HG02938 (cell line): ENCODE data around the gene KRT82.

ENCODE experiments used
- ATAC-seq: cut with Tn5 transposase; IDR thresholded peaks from one replicate; pipeline ENCODE4 v1.9.1; 2021; ENCODE audit warnings: mild to moderate bottlenecking, moderate library complexity; ENCODE audit not compliant: unreplicated experiment

KRT82 gene

GRCh38 chr12:52363111-52363679 lies 42.9 kb downstream of the KRT82 start:
- ATAC-seq = no peak

DNA sequence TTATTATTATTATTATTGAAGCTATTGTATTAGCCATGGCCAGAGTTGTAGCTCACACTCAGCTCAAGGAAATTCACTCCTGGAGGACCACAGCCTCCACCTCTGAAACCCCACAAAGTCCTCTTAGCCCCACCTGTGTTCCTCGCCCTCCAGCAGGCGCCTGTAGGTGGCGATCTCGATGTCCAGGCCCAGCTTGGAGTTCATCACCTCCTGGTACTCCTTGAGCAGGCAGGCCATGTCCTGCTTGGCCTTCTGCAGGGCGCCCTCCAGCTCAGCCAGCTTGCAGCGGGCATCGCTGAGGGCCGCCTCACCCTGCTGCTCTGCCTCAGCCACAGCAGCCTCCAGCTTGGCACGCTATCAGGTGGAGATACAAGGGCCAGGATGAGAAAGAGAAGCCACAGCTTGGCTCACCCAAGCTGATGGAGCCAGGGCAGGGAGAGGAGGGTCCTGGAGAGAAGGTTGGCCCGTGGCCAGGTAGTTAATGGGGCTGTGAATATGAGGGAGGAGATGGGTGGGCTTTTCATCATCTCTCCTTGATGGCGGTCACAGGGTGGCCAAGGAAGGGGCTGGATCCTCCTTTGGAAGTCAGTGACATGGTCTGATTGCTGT lies 43.9 kb downstream of the KRT82 start:
- ATAC-seq = no peak

- no peak for ATAC-seq
These were observed 44.6 kb downstream of the KRT82 start for GRCh38 chr12:52361553-52361952.

DNA sequence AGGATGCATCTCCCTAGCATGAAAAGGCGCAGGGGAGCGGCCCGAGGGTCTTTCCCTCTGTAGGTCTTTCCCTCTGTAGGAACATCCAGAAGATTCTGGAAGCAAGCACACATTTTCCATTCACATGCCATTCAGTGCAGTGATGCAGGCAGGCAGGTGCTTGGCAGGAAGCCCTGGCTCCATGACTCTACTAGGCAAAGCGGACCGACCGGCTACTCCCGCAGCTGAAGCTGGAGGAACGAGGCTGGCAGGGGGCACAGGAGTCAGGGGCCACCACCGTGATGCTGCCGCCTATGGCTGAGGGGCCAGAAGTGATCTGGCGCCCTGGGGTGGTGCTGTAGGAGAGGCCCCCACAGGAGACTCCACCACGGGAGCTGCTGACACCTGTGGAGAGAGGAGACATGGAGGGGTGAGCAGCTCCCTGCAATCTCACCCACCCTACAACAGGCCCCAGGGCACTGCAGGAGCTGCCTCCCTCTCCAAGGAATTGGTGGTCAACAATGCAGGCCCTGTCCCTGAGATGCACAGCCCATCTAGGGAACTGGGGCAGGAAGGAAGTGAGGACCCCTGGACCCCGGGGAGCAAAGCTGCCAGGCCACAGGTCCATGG lies 45.4 kb downstream of the KRT82 start:
- ATAC-seq = no peak

- ATAC-seq = no peak
These were observed 46.0 kb downstream of the KRT82 start for GRCh38 chr12:52360106-52360662.

DNA sequence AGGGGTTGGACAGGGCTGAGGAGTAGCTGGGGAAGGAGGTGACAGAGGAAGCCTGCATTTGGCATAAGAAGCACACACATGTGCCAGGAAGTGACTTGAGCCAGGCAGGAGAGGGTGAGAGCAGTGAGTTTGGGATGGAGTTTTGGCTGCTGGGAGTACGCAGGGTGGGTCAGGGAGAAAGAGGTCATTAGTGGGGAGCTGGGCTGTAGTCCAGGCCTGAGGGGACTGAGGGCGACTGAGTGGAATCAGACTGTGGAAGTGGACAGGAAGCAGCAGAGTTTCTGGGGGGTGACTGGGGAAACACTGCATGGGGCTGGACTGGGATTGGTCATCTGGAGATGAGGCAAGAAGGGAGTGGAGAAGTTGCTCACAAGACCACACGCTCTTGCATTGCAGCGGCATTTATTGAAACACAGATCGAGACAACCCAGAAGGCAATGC lies 46.5 kb downstream of the KRT82 start:
- no peak for ATAC-seq

GRCh38 chr12:52358575-52359350 lies 47.4 kb downstream of the KRT82 start:
- peak; percentile 96 for ATAC-seq

DNA sequence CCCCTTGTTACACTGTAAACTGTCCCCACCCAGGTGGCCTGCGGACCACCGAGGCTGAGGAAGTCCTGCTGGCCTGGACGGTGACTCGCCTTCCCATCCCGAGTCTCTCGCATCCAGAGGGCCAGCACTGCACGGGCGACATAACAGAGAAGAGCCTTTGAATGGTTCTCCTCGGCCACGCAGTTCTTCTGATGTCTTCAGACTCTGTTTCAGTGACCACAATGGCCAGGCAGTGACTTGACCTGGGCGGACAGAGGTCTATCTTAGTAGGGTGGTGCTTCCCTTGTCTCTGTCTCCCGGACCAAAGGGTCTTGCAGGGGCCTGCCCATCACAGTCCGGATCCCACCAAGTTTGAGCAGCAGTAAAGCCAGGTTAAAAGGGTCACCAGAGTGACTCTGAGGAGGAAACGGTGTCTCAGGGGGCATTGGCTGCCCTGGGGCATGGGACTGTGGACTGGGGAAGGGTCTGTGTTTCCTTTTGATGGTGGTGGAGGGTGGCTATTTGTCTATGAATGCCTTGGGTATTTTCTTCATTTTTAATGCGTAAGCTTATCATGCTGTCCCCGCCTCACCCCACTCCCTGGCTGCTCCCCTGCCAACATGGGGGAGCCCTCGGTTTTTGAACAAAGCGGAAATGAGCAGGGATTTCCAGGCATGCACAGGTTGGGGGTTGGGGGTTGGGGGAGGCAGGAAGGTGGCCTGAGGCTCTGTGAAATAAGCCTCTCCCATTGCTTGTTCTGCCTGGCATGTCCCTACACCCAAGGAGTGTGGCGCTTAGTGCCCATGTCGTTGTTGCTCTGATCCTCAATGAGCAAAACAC lies 49.2 kb downstream of the KRT82 start:
- no peak for ATAC-seq

GRCh38 chr12:52356031-52356761 lies 49.9 kb downstream of the KRT82 start:
- ATAC-seq = no peak

DNA sequence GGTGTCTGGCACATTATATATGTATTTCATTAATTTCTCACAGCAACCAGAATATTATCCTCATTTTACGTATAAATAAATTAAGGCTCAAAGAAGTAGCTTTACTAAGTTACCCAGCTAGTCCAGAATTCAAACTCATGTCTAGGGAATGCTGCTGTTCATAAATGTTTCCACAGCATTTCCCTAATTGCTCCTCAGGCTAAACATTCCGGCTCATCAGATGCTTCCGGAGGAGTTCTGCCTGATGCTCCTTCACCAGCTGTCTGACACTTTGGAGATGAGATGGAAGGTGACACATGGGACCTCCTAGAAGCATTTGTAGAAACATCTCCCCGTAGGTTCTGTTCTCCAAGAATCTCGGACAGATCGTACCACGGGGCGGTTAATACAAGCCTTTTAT lies 51.0 kb downstream of the KRT82 start:
- no peak for ATAC-seq

GRCh38 chr12:52354200-52354599 lies 51.9 kb downstream of the KRT82 start:
- no peak for ATAC-seq

- ATAC-seq = no peak
These were observed 52.4 kb downstream of the KRT82 start for GRCh38 chr12:52353766-52354165.

DNA sequence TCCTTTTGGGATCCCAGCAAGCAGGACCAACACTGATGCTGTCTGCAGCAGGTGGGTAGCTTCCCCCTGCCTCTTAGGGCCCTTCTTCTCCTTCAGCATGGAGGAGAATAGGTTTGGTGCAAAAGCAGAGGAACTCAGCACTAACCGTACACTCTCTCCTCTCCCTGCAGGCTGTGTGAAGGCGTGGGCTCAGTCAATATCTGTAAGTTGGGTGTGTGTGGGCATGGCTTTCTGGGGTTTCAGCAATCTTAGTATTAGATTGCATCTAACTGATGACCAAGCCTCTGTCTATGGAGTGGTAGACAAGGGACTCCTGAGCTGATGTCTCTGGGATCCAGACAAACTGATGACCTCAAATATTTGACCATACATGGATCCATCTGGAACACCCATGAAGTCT lies 53.2 kb downstream of the KRT82 start:
- ATAC-seq = no peak

DNA sequence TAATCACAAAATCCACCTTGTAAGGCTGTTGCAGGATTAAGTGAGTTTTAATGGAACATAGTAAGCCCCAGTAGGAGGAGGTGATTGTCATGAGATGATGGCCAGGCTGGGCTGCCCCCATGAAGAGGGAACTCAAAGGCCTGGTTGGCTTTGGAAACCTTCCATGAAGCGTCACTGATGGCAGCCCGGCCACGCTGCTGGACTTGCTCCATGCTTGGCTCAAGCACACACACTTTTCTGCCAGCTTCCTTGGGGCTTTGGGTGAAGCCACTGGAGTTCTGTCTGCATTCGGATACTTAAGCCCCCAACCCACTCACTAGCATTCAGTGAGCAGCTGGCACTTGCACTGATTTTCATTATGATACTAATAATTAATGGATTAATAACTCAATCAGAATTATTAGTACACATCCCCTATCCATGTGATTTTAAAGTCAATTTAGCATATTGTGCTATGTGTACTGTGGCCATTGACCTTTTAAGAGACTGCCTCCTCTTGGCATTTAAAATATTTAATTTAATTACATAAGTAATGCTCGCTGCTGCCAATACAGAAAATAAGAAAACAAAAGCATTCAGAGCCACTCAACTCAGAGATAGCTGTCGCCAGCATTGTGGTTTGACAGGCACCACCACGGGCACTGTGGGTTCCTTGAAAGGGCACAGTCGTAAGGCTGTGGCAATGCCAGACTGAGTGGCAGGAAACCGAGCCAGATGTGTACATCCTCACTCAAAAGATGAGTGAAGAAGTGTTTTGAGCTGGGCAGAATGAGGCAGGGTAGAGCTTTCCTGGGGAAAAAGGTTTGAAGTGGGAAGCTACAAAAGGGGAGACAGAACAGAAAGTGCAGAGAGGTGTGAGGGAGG lies 54.7 kb downstream of the KRT82 start:
- no peak for ATAC-seq

DNA sequence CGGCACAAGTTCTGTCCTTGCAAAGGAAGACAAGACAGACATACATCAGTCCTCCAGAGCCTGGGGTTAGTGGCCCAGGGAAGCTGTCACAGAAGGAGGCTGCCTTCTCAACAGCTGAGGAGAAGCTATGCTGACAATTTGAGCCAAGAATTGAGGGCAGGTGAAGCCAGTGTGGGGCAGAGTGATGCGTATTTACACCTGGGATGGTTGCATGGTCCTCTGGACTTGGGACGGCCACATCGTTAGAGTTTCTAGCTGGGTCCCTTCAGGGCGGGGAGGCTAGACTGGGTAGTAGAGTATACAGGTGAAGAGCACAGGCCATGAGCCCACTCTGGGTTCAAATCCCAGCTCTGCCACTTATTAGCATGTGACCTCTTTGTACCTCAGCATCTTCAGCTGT lies 55.3 kb downstream of the KRT82 start:
- no peak for ATAC-seq

GRCh38 chr12:52350021-52350620 lies 56.0 kb downstream of the KRT82 start:
- no peak for ATAC-seq

DNA sequence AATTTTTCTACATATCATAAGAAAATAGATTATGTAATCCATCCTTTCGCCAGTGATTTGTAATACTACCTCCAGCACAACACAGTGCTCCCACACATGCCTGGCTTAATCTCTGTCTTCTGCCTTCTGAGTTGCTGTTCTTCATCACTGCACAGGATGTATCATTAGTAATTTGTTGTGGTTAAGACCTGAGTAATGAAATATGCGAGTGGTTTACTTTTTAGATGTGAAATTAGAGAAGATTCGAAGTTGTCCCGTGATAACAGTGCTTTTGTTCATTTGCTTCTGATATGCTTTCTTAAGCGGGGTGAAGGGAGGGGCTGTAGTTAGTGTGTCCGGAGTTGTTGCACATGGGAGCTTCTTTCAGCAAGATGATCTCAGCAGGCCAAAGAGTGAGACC lies 56.9 kb downstream of the KRT82 start:
- no peak for ATAC-seq
